Kidney (tissue), 14 donors: Measurements from ENCODE around the gene ANAPC2. TPM values are rescaled to one million over a fixed set of nuclear protein-coding genes. Genes with fewer than 3 reads are reported as not detected.

Experiments used
- DNase-seq, 5 donors: peaks; one replicate each; pipeline ENCODE4 v3.0.0-alpha.2; 2013 to 2020
- FAIRE-seq: peaks from 2 replicates; lab custom pipeline; 2012; peaks lifted over from hg19 to GRCh38; lab: Jason Lieb, UNC
- H3K27ac ChIP-seq, 2 donors: one replicate each; pipeline ENCODE4 v1.7.0; 2013; ENCODE audit warnings: low read depth in 2 of 2, low read length in 2 of 2, inconsistent platforms in 1 of 2
- H3K27me3 ChIP-seq: one replicate; pipeline ENCODE4 v1.7.1; 2013; ENCODE audit warnings: low read length, inconsistent platforms; ENCODE audit not compliant: control insufficient read depth, insufficient read depth
- H3K36me3 ChIP-seq, 3 donors: one replicate each; pipeline versions ENCODE4 v1.7.0 to v1.7.1; 2013; ENCODE audit warnings: low read length in 3 of 3, control low read depth in 1 of 3, inconsistent platforms in 1 of 3; ENCODE audit not compliant: insufficient read depth in 3 of 3, control insufficient read depth in 2 of 3
- H3K4me1 ChIP-seq, 3 donors: one replicate each; pipeline versions ENCODE4 v1.7.0 to v1.7.1; 2013; ENCODE audit warnings: low read length in 3 of 3, inconsistent platforms in 1 of 3, low read depth in 1 of 3; ENCODE audit not compliant: control insufficient read depth in 2 of 3, insufficient read depth in 2 of 3
- H3K4me3 ChIP-seq, 3 donors: one replicate each; pipeline versions ENCODE4 v1.7.0 to v1.8.1; 2013; ENCODE audit warnings: low read length in 3 of 3, control low read depth in 1 of 3, inconsistent platforms in 1 of 3
- H3K9ac ChIP-seq, 3 donors: one replicate each; pipeline versions ENCODE4 v1.7.0 to v1.7.1; 2013; ENCODE audit warnings: low read length in 3 of 3, control low read depth in 1 of 3, inconsistent platforms in 1 of 3
- H3K9me3 ChIP-seq, 3 donors: one replicate each; pipeline versions ENCODE4 v1.7.0 to v1.7.1; 2013; ENCODE audit warnings: low read length in 3 of 3, control low read depth in 1 of 3, inconsistent platforms in 1 of 3; ENCODE audit not compliant: control insufficient read depth in 2 of 3, insufficient read depth in 1 of 3
- CTCF ChIP-seq: IDR thresholded peaks from 3 replicates; pipeline ENCODE4 v1.5.1; 2012; ENCODE audit warnings: mild to moderate bottlenecking, moderate library complexity, borderline replicate concordance; ENCODE audit not compliant: insufficient read depth; ENCODE audit errors: extremely low read depth
- intact Hi-C: fragments of 100-400 bp; cut with DNase I; formaldehyde crosslinking; loops from one replicate; pipeline ENCODE4 v1.11.1; 2022
- polyA plus RNA-seq: library from polyadenylated mRNA; stranded (reverse); fragments of 350-450 nt; fragmentation: Illumina TruSeq; extraction: RNeasy Lipid Tissue Mini Kit (QIAGEN cat#74804); gene quantifications from one replicate; pipeline ENCODE4 v1.2.3, GENCODE V29; 2014; ENCODE audit warnings: low read depth, low replicate concordance; ENCODE audit not compliant: insufficient read depth
- total RNA-seq: library from RNA; stranded (reverse); fragmentation: NEBNext Ultra II Directional; extraction: Animal tissue kit (Norgen Biotek cat#: 25700); gene quantifications from one replicate; pipeline ENCODE4 v1.2.1, GENCODE V29; 2021
- donor health status: control.
- donor health status: control.
- donor health status: control.
- donor health status: control.
- donor health status: control.
- donor health status: DM: yes; HTN: yes; CAD: no.
- donor health status: Normal renal cell carcinoma (clear cell type).

ANAPC2 gene
- total and polyA plus RNA-seq, 2 donors from 2014 or later = 19.9 to 57.2 TPM

DNA sequence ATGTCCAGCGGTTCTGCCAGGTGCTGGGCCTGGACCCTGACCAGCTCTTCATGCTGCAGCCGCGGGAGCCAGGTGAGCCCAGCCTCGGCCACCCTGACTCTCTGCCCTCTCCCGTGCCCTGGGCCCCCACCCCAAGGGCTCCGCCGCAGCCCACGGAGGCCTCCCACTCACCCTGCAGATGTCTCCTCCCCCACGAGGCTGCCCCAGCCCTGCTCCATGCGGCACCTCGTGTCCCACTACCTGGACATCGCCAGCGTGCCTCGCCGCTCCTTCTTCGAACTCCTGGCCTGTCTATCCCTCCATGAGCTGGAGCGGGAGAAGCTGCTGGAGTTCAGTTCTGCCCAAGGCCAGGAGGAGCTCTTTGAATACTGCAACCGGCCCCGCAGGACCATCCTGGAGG is 26.3 kb upstream of the ANAPC2 start:
- Histone ChIP-seq H3K9ac (no peak overlapping the region), H3K27ac (no peak overlapping the region), H3K4me1 (peaks cover 0 to 21% (median 0%) of the 10 kb centered on the region in 3 donors), H3K36me3 (peaks cover 0 to 2% (median 0%) of the 10 kb centered on the region in 3 donors), H3K9me3 (no peaks in the 10 kb centered on the region), H3K27me3 (no peaks in the 10 kb centered on the region), H3K4me3 (no peak overlapping the region)
- FAIRE-seq = no peak
- DNase-seq = no peak
- no peak for TF ChIP-seq CTCF
- intact Hi-C loops = no loop called here

GRCh38 chr9:137213160-137214060 is 25.1 kb upstream of the ANAPC2 start:
- H3K9me3 ChIP-seq = no peaks in the 10 kb centered on the region
- no peak for DNase-seq
- peaks cover 0 to 16% (median 0%) of the 10 kb centered on the region in 3 donors for H3K4me1 ChIP-seq
- H3K9ac ChIP-seq = no peak overlapping the region
- intact Hi-C loops = no loop called here
- H3K4me3 ChIP-seq = no peak overlapping the region
- no peak overlapping the region for H3K27ac ChIP-seq
- H3K36me3 ChIP-seq = peaks cover 0 to 2% (median 0%) of the 10 kb centered on the region in 3 donors
- no peak for TF ChIP-seq CTCF
- no peak for FAIRE-seq
- no peaks in the 10 kb centered on the region for H3K27me3 ChIP-seq

DNA sequence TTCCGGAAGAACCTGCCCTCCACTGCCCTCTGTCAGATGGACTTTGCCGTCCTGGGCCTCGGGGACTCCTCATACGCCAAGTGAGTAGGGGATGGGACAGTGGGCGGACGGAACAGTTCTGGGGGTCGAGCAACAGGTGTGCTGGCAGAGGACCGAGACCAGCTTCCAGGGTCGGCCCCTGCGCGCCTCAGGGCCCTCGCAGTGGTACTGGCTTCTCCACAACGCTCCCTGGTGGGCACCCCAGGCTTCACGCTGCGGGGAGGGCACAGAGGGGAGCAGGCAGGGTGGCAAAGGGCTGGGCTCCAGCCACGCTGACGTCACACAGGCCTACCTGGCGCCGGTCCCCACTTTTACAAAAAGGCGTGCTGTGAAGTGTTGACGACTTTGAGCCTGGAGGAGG is 24.2 kb upstream of the ANAPC2 start:
- intact Hi-C loops = no loop called here
- Histone ChIP-seq H3K36me3 (peaks cover 0 to 2% (median 0%) of the 10 kb centered on the region in 3 donors), H3K4me3 (no peak overlapping the region), H3K9ac (no peak overlapping the region), H3K9me3 (no peaks in the 10 kb centered on the region), H3K4me1 (peaks cover 0 to 9% (median 0%) of the 10 kb centered on the region in 3 donors), H3K27me3 (no peaks in the 10 kb centered on the region), H3K27ac (no peak overlapping the region)
- no peak for TF ChIP-seq CTCF
- DNase-seq (no peak), FAIRE-seq (no peak)
